HL-60 (cell line): ENCODE results near the gene KRTAP5-5.

Source experiments
- DNase-seq, 2 experiments: peaks; one replicate each; pipeline ENCODE4 v3.0.0-alpha.2; 2010 to 2020; ENCODE audit warnings: low read depth in 1 of 2, low spot score in 1 of 2
- H3K27ac ChIP-seq: fragments of 250-450 bp; sonication (Bioruptor Pico); replicated peaks from 2 replicates; pipeline ENCODE4 v1.5.1; 2020; ENCODE audit warnings: mild to moderate bottlenecking, moderate library complexity
- H3K27me3 ChIP-seq: fragments of 250-450 bp; sonication (Bioruptor Pico); 2 replicates; pipeline ENCODE4 v1.5.1; 2021; ENCODE audit warnings: mild to moderate bottlenecking, moderate library complexity; ENCODE audit not compliant: insufficient read depth, poor library complexity, severe bottlenecking
- H3K4me3 ChIP-seq: replicated peaks from 2 replicates; pipeline ENCODE4 v1.5.1; 2011; ENCODE audit warnings: mild to moderate bottlenecking, control low read depth, low read length; ENCODE audit not compliant: insufficient read depth
- CTCF ChIP-seq: IDR thresholded peaks from one replicate; pipeline ENCODE4 v1.5.1; 2011; ENCODE audit warnings: low read length, control low read depth, inconsistent platforms; ENCODE audit not compliant: insufficient read depth
- GABPA ChIP-seq: IDR thresholded peaks from 2 replicates; pipeline ENCODE4 v1.6.1; 2012; ENCODE audit warnings: low read depth
- POLR2AphosphoS5 ChIP-seq: IDR thresholded peaks from 2 replicates; pipeline ENCODE4 v1.6.1; 2012; ENCODE audit warnings: low read depth
- REST ChIP-seq: IDR thresholded peaks from 2 replicates; pipeline ENCODE4 v1.6.1; 2012; ENCODE audit warnings: low read depth; ENCODE audit not compliant: insufficient replicate concordance
- SPI1 ChIP-seq: IDR thresholded peaks from 2 replicates; pipeline ENCODE4 v1.6.1; 2012; ENCODE audit warnings: low read depth, mild to moderate bottlenecking, borderline replicate concordance

Gene KRTAP5-5

DNA sequence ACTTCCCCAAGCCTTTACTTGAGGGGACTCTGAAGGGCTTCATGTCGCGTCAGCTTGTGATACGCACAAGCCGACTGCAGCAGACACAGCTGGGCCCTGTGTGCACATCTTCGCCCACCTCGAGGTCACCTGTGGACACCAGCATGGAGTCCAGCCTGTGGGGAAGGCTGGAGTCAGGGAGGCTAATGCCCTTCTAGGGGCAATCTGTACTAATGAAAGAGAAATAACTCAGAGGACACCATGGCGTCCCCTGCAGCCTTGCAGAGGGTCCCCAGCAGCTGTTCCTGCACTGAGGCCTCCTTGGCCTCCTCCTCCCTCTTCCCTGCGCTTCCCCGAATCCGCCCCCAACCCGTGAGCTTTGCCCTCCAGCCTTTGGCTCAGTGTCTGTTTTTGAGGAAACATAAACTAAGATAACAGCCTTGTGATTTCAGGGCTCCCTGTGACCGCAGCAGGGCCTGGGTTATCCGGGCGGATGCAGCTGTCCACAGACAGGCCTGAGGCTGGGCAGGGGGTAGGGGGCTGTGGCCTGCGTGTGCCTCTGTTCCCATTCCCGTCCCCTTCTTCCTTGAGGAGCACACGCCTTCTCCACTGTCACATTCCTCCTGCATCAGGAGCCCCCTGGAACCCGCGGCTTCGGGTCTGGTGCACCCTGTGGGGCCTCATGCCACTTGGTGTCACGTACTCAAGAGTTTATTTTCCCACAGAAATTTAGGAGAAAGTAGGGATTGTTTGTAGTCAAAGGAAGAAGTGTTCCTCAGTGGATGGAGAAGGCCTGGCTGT, 25.0 kb downstream of the KRTAP5-5 start:
- no peak overlapping the region for H3K4me3 ChIP-seq
- H3K27me3 ChIP-seq = peaks cover 33% of the 10 kb centered on the region
- H3K27ac ChIP-seq = no peak overlapping the region
- no peak for TF ChIP-seq CTCF
- TF ChIP-seq SPI1 = no peak
- no peak for TF ChIP-seq GABPA
- TF ChIP-seq REST = no peak
- TF ChIP-seq POLR2AphosphoS5 = no peak
- DNase-seq = no peak

DNA sequence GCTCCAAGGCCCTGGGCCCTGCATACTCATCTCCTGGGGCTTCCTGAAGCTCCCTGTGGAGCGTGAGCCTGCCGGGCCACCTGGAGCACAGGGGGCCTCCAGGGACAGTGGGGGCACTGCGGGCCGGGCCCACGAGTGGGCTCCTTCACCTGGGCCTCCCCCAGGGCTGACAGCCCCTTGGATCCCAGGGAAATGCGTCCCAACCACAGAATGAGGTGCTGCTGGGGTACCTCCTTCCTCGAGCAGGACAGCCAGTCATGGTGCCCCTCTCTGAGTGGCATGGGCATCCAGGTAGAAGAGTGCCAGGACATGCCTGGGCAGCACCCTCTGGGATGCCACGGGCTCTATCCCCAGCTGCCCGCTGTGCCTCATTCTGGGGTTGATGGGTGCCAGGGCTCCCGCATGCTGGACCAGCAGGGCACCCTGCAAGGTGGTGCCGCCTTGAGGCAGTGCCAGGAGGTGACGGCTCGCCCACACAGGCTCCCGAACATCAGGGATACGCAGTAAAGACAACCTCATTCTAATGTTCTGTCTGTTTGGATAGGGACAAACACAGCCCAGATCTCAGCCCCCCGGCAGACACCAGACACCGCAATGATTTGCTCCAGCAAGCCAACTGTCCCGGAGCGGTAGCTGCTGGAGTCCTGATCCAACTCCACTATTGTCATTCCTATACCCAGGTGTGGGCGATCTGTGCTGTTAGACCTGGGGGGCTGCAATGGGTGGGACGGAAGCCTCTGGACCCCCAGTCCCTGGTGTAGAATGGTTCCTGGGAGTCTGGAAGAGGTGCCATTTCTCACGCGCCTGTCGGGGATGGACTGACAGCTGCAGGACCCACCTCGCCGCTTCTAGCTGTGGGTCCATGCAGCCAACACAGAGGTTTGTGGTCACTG, 25.8 kb downstream of the KRTAP5-5 start:
- H3K4me3 ChIP-seq = no peak overlapping the region
- DNase-seq = no peak
- H3K27ac ChIP-seq = no peak overlapping the region
- no peak for TF ChIP-seq GABPA
- no peak for TF ChIP-seq REST
- H3K27me3 ChIP-seq = peaks cover 41% of the 10 kb centered on the region

DNA sequence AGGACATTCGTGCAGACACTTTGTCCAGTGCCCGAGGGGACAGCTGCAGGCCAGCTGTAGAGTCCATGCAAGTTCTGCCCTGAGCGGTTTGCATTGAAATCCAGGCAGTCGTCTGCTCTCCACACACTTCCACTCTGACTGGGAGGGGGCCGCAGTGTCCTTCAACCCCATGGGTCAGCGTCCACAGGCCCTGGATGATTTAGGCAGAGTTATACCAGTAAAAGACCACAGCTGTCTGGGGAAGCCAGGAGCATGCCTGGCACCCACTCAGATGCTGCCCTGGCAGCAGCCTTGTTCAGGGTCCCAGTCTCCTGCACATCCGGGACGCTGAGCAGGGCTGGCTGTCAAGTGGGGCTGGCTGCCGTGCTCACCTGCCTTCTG, 26.5 kb downstream of the KRTAP5-5 start:
- peaks cover 41% of the 10 kb centered on the region for H3K27me3 ChIP-seq
- no peak for DNase-seq
- TF ChIP-seq POLR2AphosphoS5 (no peak), GABPA (no peak), REST (no peak), SPI1 (no peak), CTCF (no peak)
- H3K27ac ChIP-seq = no peak overlapping the region
- no peak overlapping the region for H3K4me3 ChIP-seq
